T-helper 17 cell (primary cell): ENCODE measurements around the gene GLRA3. TPM values are rescaled to one million over a fixed set of nuclear protein-coding genes. Genes with fewer than 3 reads are reported as not detected.

Experiments
- ATAC-seq: fragments of 150-1000 bp; cut with Tn5 transposase; 2 replicates; pipeline ENCODE4 v1.10.0; 2021; ENCODE audit warnings: mild to moderate bottlenecking, moderate library complexity
- DNase-seq, 3 donors: peaks; one replicate each; pipeline versions ENCODE4 v3.0.0 to v3.0.0-alpha.2; 2020 to 2021
- H3K9me3 ChIP-seq: one replicate; pipeline ENCODE4 v1.7.0; 2013; ENCODE audit warnings: low read length, mild to moderate bottlenecking; ENCODE audit not compliant: control insufficient read depth, poor library complexity, severe bottlenecking
- H3K27ac Mint-ChIP-seq: one replicate; pipeline ENCODE4 v1.8.0; 2022; ENCODE audit warnings: mild to moderate bottlenecking, moderate library complexity, mixed read lengths
- H3K27me3 Mint-ChIP-seq: one replicate; pipeline ENCODE4 v1.8.0; 2022; ENCODE audit warnings: mixed read lengths
- H3K36me3 Mint-ChIP-seq: one replicate; pipeline ENCODE4 v1.8.0; 2022; ENCODE audit warnings: low read depth, mixed read lengths
- H3K4me1 Mint-ChIP-seq: one replicate; pipeline ENCODE4 v1.8.0; 2022; ENCODE audit warnings: mild to moderate bottlenecking, mixed read lengths
- H3K4me3 Mint-ChIP-seq: one replicate; pipeline ENCODE4 v1.8.0; 2022; ENCODE audit warnings: mild to moderate bottlenecking, moderate library complexity, mixed read lengths
- total RNA-seq, 4 donors: library from RNA in 2 of 4; stranded (reverse) in 2 of 4; gene quantifications; one replicate each; pipeline ENCODE4 v1.2.3 and lab custom pipeline; 2022 to 2026

The GLRA3 gene
- total RNA-seq, 2 donors from 2014 or later = not detected

GRCh38 chr4:174855050-174855449 is 26.0 kb upstream of the GLRA3 start:
- no peaks in the 10 kb centered on the region for H3K9me3 ChIP-seq
- Mint-ChIP-seq H3K27ac (no peak overlapping the region), H3K36me3 (no peaks in the 10 kb centered on the region), H3K4me3 (no peak overlapping the region), H3K4me1 (no peaks in the 10 kb centered on the region), H3K27me3 (no peaks in the 10 kb centered on the region)
- no peak for DNase-seq
- no peak for ATAC-seq

GRCh38 chr4:174853629-174854028 is 24.6 kb upstream of the GLRA3 start:
- no peaks in the 10 kb centered on the region for H3K9me3 ChIP-seq
- H3K36me3 Mint-ChIP-seq = no peaks in the 10 kb centered on the region
- no peaks in the 10 kb centered on the region for H3K4me1 Mint-ChIP-seq
- DNase-seq = no peak
- no peak overlapping the region for H3K4me3 Mint-ChIP-seq
- no peak for ATAC-seq
- no peaks in the 10 kb centered on the region for H3K27me3 Mint-ChIP-seq
- no peak overlapping the region for H3K27ac Mint-ChIP-seq

- Mint-ChIP-seq H3K4me1 (no peaks in the 10 kb centered on the region), H3K4me3 (no peak overlapping the region), H3K27me3 (no peaks in the 10 kb centered on the region), H3K36me3 (no peaks in the 10 kb centered on the region), H3K27ac (no peak overlapping the region)
- no peaks in the 10 kb centered on the region for H3K9me3 ChIP-seq
- no peak for ATAC-seq
- no peak for DNase-seq
These were observed 19.5 kb upstream of the GLRA3 start for GRCh38 chr4:174848596-174848995.

GRCh38 chr4:174847801-174848427 is 18.9 kb upstream of the GLRA3 start:
- no peaks in the 10 kb centered on the region for H3K36me3 Mint-ChIP-seq
- DNase-seq = no peak
- H3K4me3 Mint-ChIP-seq = no peak overlapping the region
- ATAC-seq = no peak
- no peaks in the 10 kb centered on the region for H3K4me1 Mint-ChIP-seq
- no peaks in the 10 kb centered on the region for H3K9me3 ChIP-seq
- H3K27me3 Mint-ChIP-seq = no peaks in the 10 kb centered on the region
- H3K27ac Mint-ChIP-seq = no peak overlapping the region

GRCh38 chr4:174835536-174835935 is 6.5 kb upstream of the GLRA3 start:
- H3K36me3 Mint-ChIP-seq = no peaks in the 10 kb centered on the region
- H3K9me3 ChIP-seq = no peaks in the 10 kb centered on the region
- H3K27ac Mint-ChIP-seq = no peak overlapping the region
- ATAC-seq (no peak), DNase-seq (no peak)
- no peaks in the 10 kb centered on the region for H3K27me3 Mint-ChIP-seq
- H3K4me3 Mint-ChIP-seq = no peak overlapping the region
- H3K4me1 Mint-ChIP-seq = no peaks in the 10 kb centered on the region

GRCh38 chr4:174834477-174834876 is 5.4 kb upstream of the GLRA3 start:
- DNase-seq (no peak), ATAC-seq (no peak)
- no peaks in the 10 kb centered on the region for H3K36me3 Mint-ChIP-seq
- H3K27me3 Mint-ChIP-seq = peaks cover 4% of the 10 kb centered on the region
- no peak overlapping the region for H3K4me3 Mint-ChIP-seq
- no peaks in the 10 kb centered on the region for H3K4me1 Mint-ChIP-seq
- H3K9me3 ChIP-seq = no peaks in the 10 kb centered on the region
- H3K27ac Mint-ChIP-seq = no peak overlapping the region

GRCh38 chr4:174826660-174827059 is 2.4 kb downstream of the GLRA3 start:
- no peak for ATAC-seq
- Mint-ChIP-seq H3K4me1 (no peaks in the 10 kb centered on the region), H3K27ac (no peak overlapping the region), H3K4me3 (no peak overlapping the region), H3K36me3 (no peaks in the 10 kb centered on the region), H3K27me3 (peaks cover 21% of the 10 kb centered on the region)
- DNase-seq = no peak
- peaks cover 3% of the 10 kb centered on the region for H3K9me3 ChIP-seq

- no peak for ATAC-seq
- H3K27ac Mint-ChIP-seq = no peak overlapping the region
- H3K36me3 Mint-ChIP-seq = no peaks in the 10 kb centered on the region
- no peak overlapping the region for H3K4me3 Mint-ChIP-seq
- H3K9me3 ChIP-seq = no peaks in the 10 kb centered on the region
- no peak for DNase-seq
- no peaks in the 10 kb centered on the region for H3K4me1 Mint-ChIP-seq
- H3K27me3 Mint-ChIP-seq = no peaks in the 10 kb centered on the region
These were observed 13.8 kb downstream of the GLRA3 start for GRCh38 chr4:174815282-174815681.

GRCh38 chr4:174813292-174813691 is 15.8 kb downstream of the GLRA3 start:
- H3K4me1 Mint-ChIP-seq = no peaks in the 10 kb centered on the region
- no peaks in the 10 kb centered on the region for H3K27me3 Mint-ChIP-seq
- DNase-seq (no peak), ATAC-seq (no peak)
- no peaks in the 10 kb centered on the region for H3K9me3 ChIP-seq
- H3K36me3 Mint-ChIP-seq = no peaks in the 10 kb centered on the region
- no peak overlapping the region for H3K4me3 Mint-ChIP-seq
- H3K27ac Mint-ChIP-seq = no peak overlapping the region

- H3K4me1 Mint-ChIP-seq = no peaks in the 10 kb centered on the region
- DNase-seq (no peak), ATAC-seq (no peak)
- H3K27me3 Mint-ChIP-seq = no peaks in the 10 kb centered on the region
- no peak overlapping the region for H3K4me3 Mint-ChIP-seq
- no peak overlapping the region for H3K27ac Mint-ChIP-seq
- H3K9me3 ChIP-seq = no peaks in the 10 kb centered on the region
- no peaks in the 10 kb centered on the region for H3K36me3 Mint-ChIP-seq
These were observed 18.2 kb downstream of the GLRA3 start for GRCh38 chr4:174810834-174811233.

GRCh38 chr4:174808836-174809235 is 20.2 kb downstream of the GLRA3 start:
- H3K27ac Mint-ChIP-seq = no peak overlapping the region
- H3K36me3 Mint-ChIP-seq = no peaks in the 10 kb centered on the region
- no peak for DNase-seq
- no peaks in the 10 kb centered on the region for H3K4me1 Mint-ChIP-seq
- H3K4me3 Mint-ChIP-seq = no peak overlapping the region
- H3K27me3 Mint-ChIP-seq = no peaks in the 10 kb centered on the region
- no peaks in the 10 kb centered on the region for H3K9me3 ChIP-seq
- ATAC-seq = no peak

GRCh38 chr4:174808119-174808518 is 20.9 kb downstream of the GLRA3 start:
- Mint-ChIP-seq H3K4me3 (no peak overlapping the region), H3K27me3 (no peaks in the 10 kb centered on the region), H3K36me3 (no peaks in the 10 kb centered on the region), H3K4me1 (no peaks in the 10 kb centered on the region), H3K27ac (no peak overlapping the region)
- H3K9me3 ChIP-seq = no peaks in the 10 kb centered on the region
- no peak for ATAC-seq
- no peak for DNase-seq

GRCh38 chr4:174805746-174806145 is 23.3 kb downstream of the GLRA3 start:
- DNase-seq (no peak), ATAC-seq (no peak)
- no peaks in the 10 kb centered on the region for H3K36me3 Mint-ChIP-seq
- H3K27ac Mint-ChIP-seq = no peak overlapping the region
- H3K27me3 Mint-ChIP-seq = no peaks in the 10 kb centered on the region
- no peaks in the 10 kb centered on the region for H3K9me3 ChIP-seq
- no peaks in the 10 kb centered on the region for H3K4me1 Mint-ChIP-seq
- H3K4me3 Mint-ChIP-seq = no peak overlapping the region

- ATAC-seq = no peak
- Mint-ChIP-seq H3K4me1 (no peaks in the 10 kb centered on the region), H3K27ac (no peak overlapping the region), H3K4me3 (no peak overlapping the region), H3K27me3 (no peaks in the 10 kb centered on the region), H3K36me3 (no peaks in the 10 kb centered on the region)
- DNase-seq = no peak
- no peaks in the 10 kb centered on the region for H3K9me3 ChIP-seq
These were observed 34.4 kb downstream of the GLRA3 start for GRCh38 chr4:174794543-174795094.
